NCI-H2081 (cell line): ENCODE results near the gene FGR.
A peak's percentile ranks its signal among the peaks of the same experiment; 100 is the strongest.

ENCODE experiments used
- DNase-seq, 2 experiments: peaks; one replicate each; lab custom pipeline; 2025; lab: John Stamatoyannopoulos, UW

Gene FGR

DNA sequence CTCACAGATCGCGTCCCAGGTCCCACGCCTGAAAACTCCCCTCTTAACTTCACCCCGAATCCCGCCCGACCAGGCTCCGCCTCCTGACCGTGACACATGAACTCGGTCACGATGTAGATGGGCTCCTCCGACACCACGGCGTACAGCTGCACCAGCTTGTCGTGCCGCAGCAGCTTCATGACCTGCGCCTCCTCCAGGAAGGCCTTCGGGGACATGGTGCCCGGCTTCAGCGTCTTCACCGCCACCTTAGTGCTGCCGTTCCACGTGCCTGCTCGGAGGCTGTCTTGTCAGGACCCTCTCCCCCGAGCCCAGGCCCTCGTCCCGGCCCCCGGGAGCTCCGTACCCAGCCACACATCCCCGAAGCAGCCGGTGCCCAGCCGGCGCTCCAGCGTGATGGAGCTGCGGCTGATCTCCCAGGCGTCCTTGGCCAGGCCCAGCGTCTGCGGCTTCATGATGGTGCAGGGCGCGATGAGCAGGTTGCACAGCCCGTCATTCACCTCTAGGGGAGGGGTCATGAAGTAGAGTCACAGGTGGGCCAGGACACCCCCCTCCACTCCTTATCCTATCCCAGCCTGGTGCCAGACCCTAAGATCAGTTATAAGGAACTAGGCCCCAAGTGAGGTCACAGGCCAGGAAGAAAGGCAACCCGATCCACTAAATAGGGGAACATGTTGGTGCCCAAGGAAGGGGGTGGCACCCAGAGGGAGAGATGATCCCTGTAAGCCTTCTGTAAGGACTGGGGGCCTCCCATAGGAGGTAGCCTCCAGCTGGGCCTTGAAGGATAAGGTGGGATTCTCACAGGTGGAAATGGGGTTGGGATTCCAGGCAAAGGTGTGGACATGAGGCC is 19.4 kb downstream of the FGR start:
- no peak for DNase-seq

- DNase-seq = no peak
Measured at GRCh38 chr1:27614625-27615344, 20.2 kb downstream of the FGR start.

DNA sequence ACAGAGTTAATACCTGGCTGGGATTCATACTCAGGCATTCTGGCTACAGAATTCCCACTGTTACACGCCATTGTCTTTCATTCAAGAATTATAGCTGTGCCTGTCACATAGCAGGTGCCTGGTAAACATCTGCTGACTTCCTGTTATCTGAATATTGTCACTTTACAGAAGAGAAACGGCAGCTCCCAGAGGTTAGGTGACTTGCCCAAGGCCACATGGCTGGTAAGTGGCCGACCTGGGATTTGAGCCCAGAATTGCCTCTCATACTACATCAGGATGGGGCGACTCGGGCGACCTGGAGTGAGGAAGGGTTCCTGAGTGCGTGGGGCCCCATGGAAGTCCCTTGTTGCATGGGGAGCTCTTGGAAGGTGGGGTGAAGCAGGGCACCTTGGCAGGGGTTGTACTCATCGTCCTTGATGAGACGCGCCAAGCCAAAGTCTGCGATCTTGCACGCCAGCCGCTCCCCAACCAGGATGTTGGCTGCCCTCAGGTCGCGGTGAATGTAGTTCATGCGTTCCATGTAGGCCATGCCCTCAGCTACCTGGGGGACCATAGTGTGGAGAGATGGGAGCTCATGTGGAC is 20.9 kb downstream of the FGR start:
- DNase-seq = no peak

GRCh38 chr1:27612718-27613117 is 22.3 kb downstream of the FGR start:
- DNase-seq = no peak

- DNase-seq = no peak
Measured at GRCh38 chr1:27611450-27611849, 23.5 kb downstream of the FGR start.

DNA sequence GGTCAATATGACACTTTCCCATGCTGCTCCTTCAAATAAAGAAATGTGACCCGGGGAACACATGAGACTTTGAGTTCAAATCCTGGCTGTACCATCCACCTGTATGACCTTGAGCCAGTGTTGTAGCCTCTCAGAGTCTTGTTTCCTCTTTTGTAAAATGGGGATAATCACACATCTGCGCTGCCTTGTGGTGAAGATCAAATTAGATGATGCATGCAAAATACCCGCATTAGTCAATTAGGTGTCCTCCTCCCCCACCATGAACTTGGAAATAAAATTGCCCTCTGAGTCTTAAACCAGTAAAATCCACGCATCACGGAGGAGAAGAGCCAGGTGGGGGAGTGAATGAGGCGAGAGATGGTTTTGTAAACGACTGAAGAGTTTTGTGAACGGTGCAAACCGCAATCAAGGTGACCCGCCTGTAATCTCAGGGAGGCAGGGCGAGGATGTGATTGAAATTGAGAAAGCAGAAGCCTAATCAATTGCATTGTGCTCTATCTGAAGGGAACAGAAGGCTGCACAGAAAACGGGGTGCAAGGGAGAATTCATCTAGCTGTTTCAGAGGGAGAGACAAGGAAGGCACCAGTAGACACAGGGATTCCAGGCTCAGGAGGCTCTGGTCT is 25.3 kb downstream of the FGR start:
- DNase-seq = no peak

- no peak for DNase-seq
Measured at GRCh38 chr1:27609210-27609555, 25.8 kb downstream of the FGR start.

- no peak for DNase-seq
Measured at GRCh38 chr1:27607239-27607804, 27.7 kb downstream of the FGR start.

- DNase-seq = no peak
Measured at GRCh38 chr1:27606708-27607238, 28.2 kb downstream of the FGR start.

- DNase-seq = peak; percentile 25 to 28
Measured at GRCh38 chr1:27605796-27606707, 28.9 kb downstream of the FGR start.

- no peak for DNase-seq
Measured at GRCh38 chr1:27605300-27605766, 29.7 kb downstream of the FGR start.

DNA sequence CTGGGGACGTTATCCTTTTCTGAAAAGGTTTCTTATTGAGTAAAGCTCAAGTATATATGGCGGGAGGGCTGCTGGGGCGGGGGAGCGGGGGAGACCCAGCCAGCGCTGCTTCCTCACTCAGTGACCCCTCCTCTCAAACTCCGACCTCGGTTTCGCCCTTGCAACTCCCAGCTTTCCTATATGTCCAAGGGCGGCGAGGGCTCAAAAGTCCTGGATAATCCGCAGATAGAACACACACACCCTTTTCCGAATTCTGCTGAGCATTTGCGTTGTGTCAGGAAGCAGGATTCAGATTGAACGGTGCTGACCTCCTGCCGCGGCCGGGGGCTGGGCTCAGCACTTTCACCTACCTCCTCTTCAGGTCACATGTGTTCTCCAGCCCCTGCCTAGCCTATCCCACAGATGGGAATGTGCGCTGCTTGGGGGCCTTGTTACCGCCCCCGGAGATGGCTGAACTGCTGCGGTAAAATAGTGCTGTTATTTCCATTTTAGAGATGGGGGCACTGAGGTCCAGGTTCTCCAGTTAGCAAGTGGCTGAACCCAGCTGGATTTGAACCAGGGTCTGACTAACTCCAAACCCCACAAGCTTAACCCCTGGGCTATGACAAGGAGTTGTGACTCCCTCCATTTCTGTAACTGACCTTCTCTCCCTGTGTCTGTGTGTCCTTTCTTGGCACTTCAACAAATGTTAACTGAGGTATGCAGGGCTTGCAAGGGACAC is 30.2 kb downstream of the FGR start:
- DNase-seq = no peak

- DNase-seq = peak; percentile 78 to 83
Measured at GRCh38 chr1:27603681-27604578, 31.1 kb downstream of the FGR start, which contains the start of gene AHDC1. AHDC1 (minus strand) TSS chr1:27604144; CDS start chr1:27552115, 52,029 bp downstream.

DNA sequence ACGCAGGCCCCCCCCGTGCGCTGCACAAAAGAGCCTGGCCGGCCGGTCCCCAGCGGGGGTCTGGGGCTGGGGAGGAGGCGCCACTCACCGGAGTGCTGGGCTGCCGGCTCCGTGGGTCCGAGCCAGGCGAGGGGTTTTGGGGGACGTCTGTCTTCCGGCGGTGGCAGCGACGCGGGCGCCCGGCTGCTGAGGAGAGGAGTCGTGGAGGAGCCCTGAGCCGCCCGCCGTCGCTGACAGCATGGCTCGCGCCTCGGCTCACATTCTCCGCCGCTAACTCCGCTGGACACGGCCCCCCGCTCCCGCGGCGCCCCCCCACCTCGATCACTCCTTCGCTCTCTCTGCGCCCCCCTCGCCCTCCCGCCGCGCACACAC is 31.7 kb downstream of the FGR start:
- DNase-seq = no peak

- no peak for DNase-seq
Measured at GRCh38 chr1:27602462-27603308, 32.3 kb downstream of the FGR start.

- no peak for DNase-seq
Measured at GRCh38 chr1:27601771-27602461, 33.1 kb downstream of the FGR start.

DNA sequence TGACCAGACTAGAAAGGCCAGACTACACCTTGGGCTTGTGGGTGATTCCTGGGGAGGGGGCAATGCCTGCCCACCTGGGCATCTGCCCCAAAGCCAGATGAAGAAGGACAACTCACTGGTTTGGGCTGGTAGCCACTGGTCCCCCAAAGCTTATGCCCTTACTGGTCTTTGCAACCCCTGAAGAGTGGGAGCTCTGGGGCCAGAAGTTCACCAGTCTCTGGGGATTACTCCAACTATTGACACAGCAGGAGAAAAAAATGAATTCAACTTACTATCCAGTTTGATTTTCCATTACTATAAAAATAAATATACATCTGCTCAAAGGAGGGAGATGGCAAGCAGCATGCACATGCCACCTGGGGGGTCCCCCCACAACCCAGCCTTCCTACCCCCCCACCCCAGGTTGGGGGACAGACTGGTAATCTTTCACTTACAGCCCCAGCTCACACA is 33.6 kb downstream of the FGR start:
- no peak for DNase-seq
